Liver (tissue), 9 donors: Measurements from ENCODE around the gene GUK1. TPM values are rescaled to one million over a fixed set of nuclear protein-coding genes. Genes with fewer than 3 reads are reported as not detected.

Experiments
- DNase-seq: peaks from one replicate; pipeline ENCODE4 v3.0.0-alpha.2; 2017; ENCODE audit warnings: low spot score
- H3K27ac ChIP-seq, 2 donors: one replicate each; pipeline ENCODE4 v1.7.0; 2013; ENCODE audit warnings: inconsistent platforms in 2 of 2, low read length in 2 of 2, control low read depth in 1 of 2, low read depth in 1 of 2, mild to moderate bottlenecking in 1 of 2
- H3K27me3 ChIP-seq, 4 donors: one replicate each; pipeline versions ENCODE4 v1.6.1 to v1.7.0; 2013; ENCODE audit warnings: low read length in 3 of 4, inconsistent platforms in 1 of 4, mild to moderate bottlenecking in 1 of 4, moderate library complexity in 1 of 4; ENCODE audit not compliant: control insufficient read depth in 4 of 4, insufficient read depth in 4 of 4
- H3K36me3 ChIP-seq, 4 donors: one replicate each; pipeline versions ENCODE4 v1.6.1 to v1.7.0; 2013; ENCODE audit warnings: low read length in 3 of 4, mild to moderate bottlenecking in 3 of 4, low read depth in 1 of 4, moderate library complexity in 1 of 4; ENCODE audit not compliant: control insufficient read depth in 4 of 4, insufficient read depth in 3 of 4
- H3K4me1 ChIP-seq, 4 donors: one replicate each; pipeline versions ENCODE4 v1.6.1 to v1.7.0; 2013; ENCODE audit warnings: low read length in 3 of 4, mild to moderate bottlenecking in 3 of 4, moderate library complexity in 1 of 4; ENCODE audit not compliant: control insufficient read depth in 4 of 4, insufficient read depth in 4 of 4
- H3K4me3 ChIP-seq, 3 donors: one replicate each; pipeline versions ENCODE4 v1.6.1 to v1.7.0; 2013; ENCODE audit warnings: low read length in 3 of 3, control low read depth in 1 of 3, low read depth in 1 of 3, mild to moderate bottlenecking in 1 of 3
- H3K9ac ChIP-seq, 2 donors: one replicate each; pipeline ENCODE4 v1.7.0; 2013; ENCODE audit warnings: low read length in 2 of 2, mild to moderate bottlenecking in 2 of 2, moderate library complexity in 2 of 2, control low read depth in 1 of 2, low read depth in 1 of 2
- H3K9me3 ChIP-seq, 4 donors: one replicate each; pipeline versions ENCODE4 v1.6.1 to v1.7.0; 2013; ENCODE audit warnings: low read length in 3 of 4; ENCODE audit not compliant: control insufficient read depth in 4 of 4
- EGR1 ChIP-seq, 2 donors: IDR thresholded peaks; 2 replicates each; pipeline ENCODE4 v1.6.1; 2016 to 2018; ENCODE audit warnings: antibody characterized with exemption in 2 of 2, low read depth in 2 of 2
- FOXA1 ChIP-seq: IDR thresholded peaks from 2 replicates; pipeline ENCODE4 v1.6.1; 2016; ENCODE audit warnings: antibody characterized with exemption
- FOXA2 ChIP-seq: IDR thresholded peaks from 2 replicates; pipeline ENCODE4 v1.6.1; 2016; ENCODE audit warnings: antibody characterized with exemption
- GABPA ChIP-seq, 2 donors: IDR thresholded peaks in 1 of 2; conservative IDR thresholded peaks in 1 of 2; 2 replicates each; pipeline ENCODE4 v1.6.1; 2016; ENCODE audit warnings: antibody characterized with exemption in 2 of 2, mild to moderate bottlenecking in 1 of 2, moderate library complexity in 1 of 2
- HNF4A ChIP-seq, 2 donors: conservative IDR thresholded peaks; 2 replicates each; pipeline ENCODE4 v1.6.1; 2016; ENCODE audit warnings: antibody characterized with exemption in 2 of 2, mild to moderate bottlenecking in 2 of 2
- HNF4G ChIP-seq: IDR thresholded peaks from 2 replicates; pipeline ENCODE4 v1.6.1; 2016; ENCODE audit warnings: antibody characterized with exemption
- JUND ChIP-seq, 2 donors: IDR thresholded peaks; 2 replicates each; pipeline ENCODE4 v1.6.1; 2016; ENCODE audit warnings: antibody characterized with exemption in 2 of 2
- NR2F2 ChIP-seq: IDR thresholded peaks from 2 replicates; pipeline ENCODE4 v1.6.1; 2016; ENCODE audit warnings: antibody characterized with exemption
- RXRA ChIP-seq, 2 donors: IDR thresholded peaks; 2 replicates each; pipeline ENCODE4 v1.6.1; 2017 to 2018; ENCODE audit warnings: antibody characterized with exemption in 2 of 2, mild to moderate bottlenecking in 1 of 2
- SP1 ChIP-seq: IDR thresholded peaks from 2 replicates; pipeline ENCODE4 v1.6.1; 2018; ENCODE audit warnings: antibody characterized with exemption, mild to moderate bottlenecking
- TAF1 ChIP-seq: conservative IDR thresholded peaks from 2 replicates; pipeline ENCODE4 v1.6.1; 2016; ENCODE audit warnings: antibody characterized with exemption, mild to moderate bottlenecking
- YY1 ChIP-seq: IDR thresholded peaks from 2 replicates; pipeline ENCODE4 v1.6.1; 2016; ENCODE audit warnings: antibody characterized with exemption, mild to moderate bottlenecking
- WGBS: extraction: QIAGEN DNeasy Blood & Tissue Kit; methylation state at CpG from one replicate; pipeline ENCODE4 v1.1.7; 2013; 5-methylcytosine and 5-hydroxymethylcytosine counted together
- polyA plus RNA-seq, 2 donors: library from polyadenylated mRNA; stranded (reverse) in 1 of 2; unstranded in 1 of 2; fragments of 200-250 nt in 1 of 2; fragments of >200 nt in 1 of 2; fragmentation: Nextera tagmentation in 1 of 2; extraction: Ambion mirVana in 1 of 2; gene quantifications; one replicate each; pipeline versions ENCODE4 v1.2.1 to v1.2.3, GENCODE V29; 2013 to 2015
- total RNA-seq, 2 donors: library from RNA; depleted of rRNA; stranded (reverse); fragments of >200 nt; gene quantifications; one replicate each; pipeline ENCODE4 v1.2.3, GENCODE V29; 2014
- TF ChIP-seq, protein P1 (sequence below): fragments of 150-350 bp; IDR thresholded peaks from 2 replicates; pipeline ENCODE4 v1.5.1; 2017; ENCODE audit warnings: improper control_type of control experiment, low read depth, low read length; ENCODE audit not compliant: missing input control
- TF ChIP-seq, protein P2 (sequence below): IDR thresholded peaks from 2 replicates; pipeline ENCODE4 v1.6.1; 2016; ENCODE audit warnings: antibody characterized with exemption
- TF ChIP-seq, protein P3 (sequence below): IDR thresholded peaks from 2 replicates; pipeline ENCODE4 v1.6.1; 2016; ENCODE audit warnings: antibody characterized with exemption
- donor health status: healthy.
- donor health status: healthy.
- donor health status: healthy.
- donor health status: healthy.
- donor health status: healthy.

GUK1 gene
- total and polyA plus RNA-seq, 4 donors = 147 to 251 (median 216) TPM

DNA sequence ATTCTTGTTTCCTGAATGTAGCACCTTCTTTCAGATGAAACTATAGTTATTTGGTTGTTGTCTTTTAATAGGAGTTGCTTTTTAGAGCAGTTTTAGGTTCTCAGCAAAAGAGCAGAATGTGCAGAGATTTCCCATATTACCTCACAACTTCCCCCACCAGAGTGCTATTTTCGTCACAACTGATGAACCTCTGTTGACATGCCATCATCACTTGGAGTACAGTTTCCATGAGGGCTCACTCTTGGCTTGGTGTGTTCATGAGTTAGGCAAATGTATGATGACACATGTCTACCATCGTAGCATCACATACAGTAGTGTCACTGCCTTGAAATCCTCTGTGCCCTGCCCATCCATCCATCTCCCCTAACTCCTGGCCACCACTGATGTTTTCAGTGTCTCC is 29.3 kb downstream of the GUK1 start:
- no peak for DNase-seq
- Histone ChIP-seq H3K36me3 (no peaks in the 10 kb centered on the region), H3K9me3 (no peaks in the 10 kb centered on the region), H3K4me1 (peaks cover 0 to 12% (median 4%) of the 10 kb centered on the region in 4 donors), H3K27ac (no peak overlapping the region), H3K9ac (no peak overlapping the region), H3K27me3 (no peaks in the 10 kb centered on the region), H3K4me3 (no peak overlapping the region)
- no peak for TF ChIP-seq TAF1
- TF ChIP-seq, protein P1, sequence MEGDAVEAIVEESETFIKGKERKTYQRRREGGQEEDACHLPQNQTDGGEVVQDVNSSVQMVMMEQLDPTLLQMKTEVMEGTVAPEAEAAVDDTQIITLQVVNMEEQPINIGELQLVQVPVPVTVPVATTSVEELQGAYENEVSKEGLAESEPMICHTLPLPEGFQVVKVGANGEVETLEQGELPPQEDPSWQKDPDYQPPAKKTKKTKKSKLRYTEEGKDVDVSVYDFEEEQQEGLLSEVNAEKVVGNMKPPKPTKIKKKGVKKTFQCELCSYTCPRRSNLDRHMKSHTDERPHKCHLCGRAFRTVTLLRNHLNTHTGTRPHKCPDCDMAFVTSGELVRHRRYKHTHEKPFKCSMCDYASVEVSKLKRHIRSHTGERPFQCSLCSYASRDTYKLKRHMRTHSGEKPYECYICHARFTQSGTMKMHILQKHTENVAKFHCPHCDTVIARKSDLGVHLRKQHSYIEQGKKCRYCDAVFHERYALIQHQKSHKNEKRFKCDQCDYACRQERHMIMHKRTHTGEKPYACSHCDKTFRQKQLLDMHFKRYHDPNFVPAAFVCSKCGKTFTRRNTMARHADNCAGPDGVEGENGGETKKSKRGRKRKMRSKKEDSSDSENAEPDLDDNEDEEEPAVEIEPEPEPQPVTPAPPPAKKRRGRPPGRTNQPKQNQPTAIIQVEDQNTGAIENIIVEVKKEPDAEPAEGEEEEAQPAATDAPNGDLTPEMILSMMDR = no peak
- TF ChIP-seq, protein P2, sequence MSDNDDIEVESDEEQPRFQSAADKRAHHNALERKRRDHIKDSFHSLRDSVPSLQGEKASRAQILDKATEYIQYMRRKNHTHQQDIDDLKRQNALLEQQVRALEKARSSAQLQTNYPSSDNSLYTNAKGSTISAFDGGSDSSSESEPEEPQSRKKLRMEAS = no peak
- TF ChIP-seq HNF4G = no peak
- TF ChIP-seq YY1 = no peak
- no peak for TF ChIP-seq FOXA1
- 88% methylated on average over 2 of the region's 2 CpGs for WGBS

- Histone ChIP-seq H3K36me3 (peaks cover 0 to 5% (median 1%) of the 10 kb centered on the region in 4 donors), H3K9me3 (no peaks in the 10 kb centered on the region), H3K27ac (no peak overlapping the region), H3K4me3 (no peak overlapping the region), H3K27me3 (no peaks in the 10 kb centered on the region), H3K4me1 (peaks cover 0 to 9% (median 3%) of the 10 kb centered on the region in 4 donors), H3K9ac (no peak overlapping the region)
- WGBS = 93% methylated on average over 7 of the region's 7 CpGs
- TF ChIP-seq RXRA (IDR thresholded peaks at IDR 0.05) (no peak), EGR1 (IDR thresholded peaks at IDR 0.05; ENCODE audit: low read depth in 2 of 2) (no peak), FOXA2 (no peak), YY1 (no peak), GABPA (IDR thresholded peaks at IDR 0.05 in 1 of 2, conservative IDR thresholded peaks at IDR 0.05 in 1 of 2) (no peak), SP1 (no peak), HNF4G (no peak)
- TF ChIP-seq, protein P2 = no peak
- no peak for DNase-seq
Measured at GRCh38 chr1:228170666-228171065, 30.6 kb downstream of the GUK1 start.

- no peaks in the 10 kb centered on the region for H3K27me3 ChIP-seq
- 85% methylated on average over 10 of the region's 10 CpGs for WGBS
- H3K9me3 ChIP-seq = no peaks in the 10 kb centered on the region
- H3K4me1 ChIP-seq = peaks cover 0 to 7% (median 3%) of the 10 kb centered on the region in 4 donors
- no peak overlapping the region for H3K9ac ChIP-seq
- TF ChIP-seq JUND (IDR thresholded peaks at IDR 0.05) (no peak), SP1 (no peak), GABPA (IDR thresholded peaks at IDR 0.05 in 1 of 2, conservative IDR thresholded peaks at IDR 0.05 in 1 of 2) (no peak), NR2F2 (no peak), HNF4A (conservative IDR thresholded peaks at IDR 0.05) (no peak), RXRA (IDR thresholded peaks at IDR 0.05) (no peak), FOXA2 (no peak), HNF4G (no peak), EGR1 (IDR thresholded peaks at IDR 0.05; ENCODE audit: low read depth in 2 of 2) (no peak)
- TF ChIP-seq, protein P1 = no peak
- TF ChIP-seq, protein P2 = no peak
- TF ChIP-seq, protein P3, sequence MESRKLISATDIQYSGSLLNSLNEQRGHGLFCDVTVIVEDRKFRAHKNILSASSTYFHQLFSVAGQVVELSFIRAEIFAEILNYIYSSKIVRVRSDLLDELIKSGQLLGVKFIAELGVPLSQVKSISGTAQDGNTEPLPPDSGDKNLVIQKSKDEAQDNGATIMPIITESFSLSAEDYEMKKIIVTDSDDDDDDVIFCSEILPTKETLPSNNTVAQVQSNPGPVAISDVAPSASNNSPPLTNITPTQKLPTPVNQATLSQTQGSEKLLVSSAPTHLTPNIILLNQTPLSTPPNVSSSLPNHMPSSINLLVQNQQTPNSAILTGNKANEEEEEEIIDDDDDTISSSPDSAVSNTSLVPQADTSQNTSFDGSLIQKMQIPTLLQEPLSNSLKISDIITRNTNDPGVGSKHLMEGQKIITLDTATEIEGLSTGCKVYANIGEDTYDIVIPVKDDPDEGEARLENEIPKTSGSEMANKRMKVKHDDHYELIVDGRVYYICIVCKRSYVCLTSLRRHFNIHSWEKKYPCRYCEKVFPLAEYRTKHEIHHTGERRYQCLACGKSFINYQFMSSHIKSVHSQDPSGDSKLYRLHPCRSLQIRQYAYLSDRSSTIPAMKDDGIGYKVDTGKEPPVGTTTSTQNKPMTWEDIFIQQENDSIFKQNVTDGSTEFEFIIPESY = no peak
- DNase-seq = no peak
- H3K4me3 ChIP-seq = no peak overlapping the region
- no peak overlapping the region for H3K27ac ChIP-seq
- H3K36me3 ChIP-seq = peaks cover 0 to 5% (median 3%) of the 10 kb centered on the region in 4 donors
Measured at GRCh38 chr1:228171221-228171891, 31.3 kb downstream of the GUK1 start.
